ENCODE results near the gene GNAT2.

GNAT2 gene

GRCh38 chr1:109627692-109628399 lies 8.4 kb upstream of the GNAT2 start:
- DNase-seq (ENCODE audit: low read depth in 2 of 2) = no peak

GRCh38 chr1:109626682-109627408 lies 7.4 kb upstream of the GNAT2 start:
- no peak for DNase-seq (ENCODE audit: low read depth in 2 of 2)

GRCh38 chr1:109625601-109626560 lies 6.5 kb upstream of the GNAT2 start:
- DNase-seq (ENCODE audit: low read depth in 2 of 2) = no peak

GRCh38 chr1:109625176-109625575 lies 5.8 kb upstream of the GNAT2 start:
- no peak for DNase-seq (ENCODE audit: low read depth in 2 of 2)

- no peak for DNase-seq (ENCODE audit: low read depth in 2 of 2)
These were observed 5.0 kb upstream of the GNAT2 start for GRCh38 chr1:109624201-109625010.

- DNase-seq (ENCODE audit: low read depth in 2 of 2) = no peak
These were observed 4.3 kb upstream of the GNAT2 start for GRCh38 chr1:109623601-109624161.

- no peak for DNase-seq (ENCODE audit: low read depth in 2 of 2)
These were observed 3.5 kb upstream of the GNAT2 start for GRCh38 chr1:109622895-109623294.

GRCh38 chr1:109622137-109622892 lies 2.9 kb upstream of the GNAT2 start:
- DNase-seq (ENCODE audit: low read depth in 2 of 2) = no peak

GRCh38 chr1:109621379-109622136 lies 2.1 kb upstream of the GNAT2 start:
- no peak for DNase-seq (ENCODE audit: low read depth in 2 of 2)

- DNase-seq (ENCODE audit: low read depth in 2 of 2) = peak; percentile 96 to 98
These were observed 1.4 kb upstream of the GNAT2 start for GRCh38 chr1:109620841-109621286.

GRCh38 chr1:109620401-109620791 lies 980 bp upstream of the GNAT2 start:
- no peak for DNase-seq (ENCODE audit: low read depth in 2 of 2)

GRCh38 chr1:109618661-109619575 lies 498 bp downstream of the GNAT2 start:
- DNase-seq (ENCODE audit: low read depth in 2 of 2) = no peak

- no peak for DNase-seq (ENCODE audit: low read depth in 2 of 2)
These were observed 2.1 kb downstream of the GNAT2 start for GRCh38 chr1:109617291-109617801.

- DNase-seq (ENCODE audit: low read depth in 2 of 2) = no peak
These were observed 3.0 kb downstream of the GNAT2 start for GRCh38 chr1:109616391-109616790.

- no peak for DNase-seq (ENCODE audit: low read depth in 2 of 2)
These were observed 3.5 kb downstream of the GNAT2 start for GRCh38 chr1:109615879-109616278.

- DNase-seq (ENCODE audit: low read depth in 2 of 2) = no peak
These were observed 5.9 kb downstream of the GNAT2 start for GRCh38 chr1:109613361-109614147.

GRCh38 chr1:109611308-109611990 lies 8.0 kb downstream of the GNAT2 start:
- DNase-seq (ENCODE audit: low read depth in 2 of 2) = no peak
